ENCODE measurements around the gene PTPN21.

PTPN21 gene

DNA sequence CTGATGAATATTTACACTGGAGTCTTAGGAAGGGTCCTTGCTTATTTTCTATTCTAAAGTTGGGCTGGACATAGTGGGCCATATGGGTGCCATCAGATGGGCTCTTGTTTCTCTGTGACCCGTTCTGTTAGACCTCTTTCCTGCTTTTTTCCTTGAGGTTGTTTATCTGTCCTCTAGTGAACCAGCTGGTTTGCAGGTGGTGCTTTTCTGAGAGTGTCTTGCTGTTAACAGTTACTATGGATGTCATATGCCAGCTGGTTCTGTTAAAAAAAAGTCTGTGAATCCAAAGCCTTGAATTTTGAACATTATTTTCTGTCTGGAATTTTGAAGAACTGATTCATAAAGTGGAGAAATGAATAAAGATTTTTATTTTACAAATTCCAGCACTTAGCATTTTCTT, 37.2 kb upstream of the PTPN21 start:
- no peak for ATAC-seq
- TF ChIP-seq, protein P1, sequence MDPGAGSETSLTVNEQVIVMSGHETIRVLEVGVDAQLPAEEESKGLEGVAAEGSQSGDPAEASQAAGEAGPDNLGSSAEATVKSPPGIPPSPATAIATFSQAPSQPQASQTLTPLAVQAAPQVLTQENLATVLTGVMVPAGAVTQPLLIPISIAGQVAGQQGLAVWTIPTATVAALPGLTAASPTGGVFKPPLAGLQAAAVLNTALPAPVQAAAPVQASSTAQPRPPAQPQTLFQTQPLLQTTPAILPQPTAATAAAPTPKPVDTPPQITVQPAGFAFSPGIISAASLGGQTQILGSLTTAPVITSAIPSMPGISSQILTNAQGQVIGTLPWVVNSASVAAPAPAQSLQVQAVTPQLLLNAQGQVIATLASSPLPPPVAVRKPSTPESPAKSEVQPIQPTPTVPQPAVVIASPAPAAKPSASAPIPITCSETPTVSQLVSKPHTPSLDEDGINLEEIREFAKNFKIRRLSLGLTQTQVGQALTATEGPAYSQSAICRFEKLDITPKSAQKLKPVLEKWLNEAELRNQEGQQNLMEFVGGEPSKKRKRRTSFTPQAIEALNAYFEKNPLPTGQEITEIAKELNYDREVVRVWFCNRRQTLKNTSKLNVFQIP (CRISPR knock-in tag; IDR thresholded peaks at IDR 0.05; ENCODE audit: borderline replicate concordance, low read depth): no peak
- TF ChIP-seq BACH2 (CRISPR knock-in tag; IDR thresholded peaks at IDR 0.05; ENCODE audit: borderline replicate concordance): no peak
- no peak for TF ChIP-seq ZNF70 (CRISPR knock-in tag; IDR thresholded peaks at IDR 0.05)
- TF ChIP-seq OSR1 (CRISPR knock-in tag; IDR thresholded peaks at IDR 0.05): no peak
- TF ChIP-seq ZFP30 (CRISPR knock-in tag; IDR thresholded peaks at IDR 0.05): no peak
- no peak for TF ChIP-seq ISL1 (CRISPR knock-in tag; IDR thresholded peaks at IDR 0.05)
- no peak for TF ChIP-seq ZNF8 (CRISPR knock-in tag; IDR thresholded peaks at IDR 0.05)
- TF ChIP-seq CSDC2 (CRISPR knock-in tag; IDR thresholded peaks at IDR 0.05): no peak
- TF ChIP-seq, protein P2, sequence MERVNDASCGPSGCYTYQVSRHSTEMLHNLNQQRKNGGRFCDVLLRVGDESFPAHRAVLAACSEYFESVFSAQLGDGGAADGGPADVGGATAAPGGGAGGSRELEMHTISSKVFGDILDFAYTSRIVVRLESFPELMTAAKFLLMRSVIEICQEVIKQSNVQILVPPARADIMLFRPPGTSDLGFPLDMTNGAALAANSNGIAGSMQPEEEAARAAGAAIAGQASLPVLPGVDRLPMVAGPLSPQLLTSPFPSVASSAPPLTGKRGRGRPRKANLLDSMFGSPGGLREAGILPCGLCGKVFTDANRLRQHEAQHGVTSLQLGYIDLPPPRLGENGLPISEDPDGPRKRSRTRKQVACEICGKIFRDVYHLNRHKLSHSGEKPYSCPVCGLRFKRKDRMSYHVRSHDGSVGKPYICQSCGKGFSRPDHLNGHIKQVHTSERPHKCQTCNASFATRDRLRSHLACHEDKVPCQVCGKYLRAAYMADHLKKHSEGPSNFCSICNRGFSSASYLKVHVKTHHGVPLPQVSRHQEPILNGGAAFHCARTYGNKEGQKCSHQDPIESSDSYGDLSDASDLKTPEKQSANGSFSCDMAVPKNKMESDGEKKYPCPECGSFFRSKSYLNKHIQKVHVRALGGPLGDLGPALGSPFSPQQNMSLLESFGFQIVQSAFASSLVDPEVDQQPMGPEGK (CRISPR knock-in tag; IDR thresholded peaks at IDR 0.05; ENCODE audit: borderline replicate concordance): no peak
- TF ChIP-seq, protein P3, sequence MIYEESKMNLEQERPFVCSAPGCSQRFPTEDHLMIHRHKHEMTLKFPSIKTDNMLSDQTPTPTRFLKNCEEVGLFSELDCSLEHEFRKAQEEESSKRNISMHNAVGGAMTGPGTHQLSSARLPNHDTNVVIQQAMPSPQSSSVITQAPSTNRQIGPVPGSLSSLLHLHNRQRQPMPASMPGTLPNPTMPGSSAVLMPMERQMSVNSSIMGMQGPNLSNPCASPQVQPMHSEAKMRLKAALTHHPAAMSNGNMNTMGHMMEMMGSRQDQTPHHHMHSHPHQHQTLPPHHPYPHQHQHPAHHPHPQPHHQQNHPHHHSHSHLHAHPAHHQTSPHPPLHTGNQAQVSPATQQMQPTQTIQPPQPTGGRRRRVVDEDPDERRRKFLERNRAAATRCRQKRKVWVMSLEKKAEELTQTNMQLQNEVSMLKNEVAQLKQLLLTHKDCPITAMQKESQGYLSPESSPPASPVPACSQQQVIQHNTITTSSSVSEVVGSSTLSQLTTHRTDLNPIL (CRISPR knock-in tag; IDR thresholded peaks at IDR 0.05; ENCODE audit: low read depth): no peak
- TF ChIP-seq ESRRG (CRISPR knock-in tag; IDR thresholded peaks at IDR 0.05): no peak
- no peak for TF ChIP-seq ZNF565 (CRISPR knock-in tag; conservative IDR thresholded peaks at IDR 0.05; ENCODE audit: low read depth)

DNA sequence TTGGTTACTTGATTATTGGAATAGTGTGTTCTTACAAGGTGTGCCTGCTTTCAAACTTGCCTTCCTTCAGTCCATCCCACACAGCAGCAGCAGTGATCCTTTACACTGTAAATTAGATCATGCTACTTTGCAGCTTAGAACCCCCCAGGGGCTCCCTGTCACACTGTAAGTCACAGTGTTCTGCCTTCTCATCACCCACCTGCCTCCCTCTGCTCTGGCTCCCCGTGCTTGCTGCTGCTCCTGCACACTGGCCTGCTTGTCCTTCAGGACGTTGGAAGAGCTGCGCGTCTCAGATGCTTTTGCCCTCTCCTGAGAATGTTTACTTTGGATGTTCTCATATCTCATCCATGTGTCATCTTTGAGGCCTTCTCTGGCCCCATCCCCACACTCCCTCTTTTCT, 35.4 kb upstream of the PTPN21 start:
- no peak for ATAC-seq
- no peak for TF ChIP-seq BACH2 (CRISPR knock-in tag; IDR thresholded peaks at IDR 0.05; ENCODE audit: borderline replicate concordance)

DNA sequence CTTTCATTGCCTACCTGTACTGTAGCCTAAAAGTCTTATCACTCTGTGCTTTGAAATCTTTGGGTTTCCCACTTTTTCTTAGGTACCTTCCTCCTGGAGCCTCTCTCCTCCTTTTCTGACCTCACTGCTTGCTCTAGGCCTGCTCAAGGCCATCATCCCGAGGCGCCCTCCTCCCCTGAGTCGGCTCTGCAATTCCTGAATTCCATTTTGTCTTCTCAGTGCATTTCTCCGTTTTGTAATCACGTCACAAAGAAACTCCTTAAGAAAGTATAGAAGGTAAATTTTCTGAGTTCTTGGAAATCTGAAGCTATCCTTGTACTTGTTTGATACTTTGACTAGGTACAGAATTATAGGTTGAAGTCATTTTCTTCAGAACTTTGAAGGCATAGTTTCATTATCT, 33.3 kb upstream of the PTPN21 start:
- TF ChIP-seq ISL1 (CRISPR knock-in tag; IDR thresholded peaks at IDR 0.05) (no peak), ZFP3 (CRISPR knock-in tag; IDR thresholded peaks at IDR 0.05) (no peak), ESRRG (CRISPR knock-in tag; IDR thresholded peaks at IDR 0.05) (no peak), CSDC2 (CRISPR knock-in tag; IDR thresholded peaks at IDR 0.05) (no peak), ZNF565 (CRISPR knock-in tag; conservative IDR thresholded peaks at IDR 0.05; ENCODE audit: low read depth) (no peak), ZNF70 (CRISPR knock-in tag; IDR thresholded peaks at IDR 0.05) (no peak), PPARA (CRISPR knock-in tag; IDR thresholded peaks at IDR 0.05; ENCODE audit: borderline replicate concordance) (no peak), BACH2 (CRISPR knock-in tag; IDR thresholded peaks at IDR 0.05; ENCODE audit: borderline replicate concordance) (no peak), ZNF8 (CRISPR knock-in tag; IDR thresholded peaks at IDR 0.05) (no peak), ARNTL (CRISPR knock-in tag; IDR thresholded peaks at IDR 0.05; ENCODE audit: borderline replicate concordance, low read depth) (no peak), SNAI2 (CRISPR knock-in tag; IDR thresholded peaks at IDR 0.05) (no peak), ZFP30 (CRISPR knock-in tag; IDR thresholded peaks at IDR 0.05) (no peak), TOX (CRISPR knock-in tag; IDR thresholded peaks at IDR 0.05; ENCODE audit: borderline replicate concordance) (no peak)
- TF ChIP-seq, protein P4, sequence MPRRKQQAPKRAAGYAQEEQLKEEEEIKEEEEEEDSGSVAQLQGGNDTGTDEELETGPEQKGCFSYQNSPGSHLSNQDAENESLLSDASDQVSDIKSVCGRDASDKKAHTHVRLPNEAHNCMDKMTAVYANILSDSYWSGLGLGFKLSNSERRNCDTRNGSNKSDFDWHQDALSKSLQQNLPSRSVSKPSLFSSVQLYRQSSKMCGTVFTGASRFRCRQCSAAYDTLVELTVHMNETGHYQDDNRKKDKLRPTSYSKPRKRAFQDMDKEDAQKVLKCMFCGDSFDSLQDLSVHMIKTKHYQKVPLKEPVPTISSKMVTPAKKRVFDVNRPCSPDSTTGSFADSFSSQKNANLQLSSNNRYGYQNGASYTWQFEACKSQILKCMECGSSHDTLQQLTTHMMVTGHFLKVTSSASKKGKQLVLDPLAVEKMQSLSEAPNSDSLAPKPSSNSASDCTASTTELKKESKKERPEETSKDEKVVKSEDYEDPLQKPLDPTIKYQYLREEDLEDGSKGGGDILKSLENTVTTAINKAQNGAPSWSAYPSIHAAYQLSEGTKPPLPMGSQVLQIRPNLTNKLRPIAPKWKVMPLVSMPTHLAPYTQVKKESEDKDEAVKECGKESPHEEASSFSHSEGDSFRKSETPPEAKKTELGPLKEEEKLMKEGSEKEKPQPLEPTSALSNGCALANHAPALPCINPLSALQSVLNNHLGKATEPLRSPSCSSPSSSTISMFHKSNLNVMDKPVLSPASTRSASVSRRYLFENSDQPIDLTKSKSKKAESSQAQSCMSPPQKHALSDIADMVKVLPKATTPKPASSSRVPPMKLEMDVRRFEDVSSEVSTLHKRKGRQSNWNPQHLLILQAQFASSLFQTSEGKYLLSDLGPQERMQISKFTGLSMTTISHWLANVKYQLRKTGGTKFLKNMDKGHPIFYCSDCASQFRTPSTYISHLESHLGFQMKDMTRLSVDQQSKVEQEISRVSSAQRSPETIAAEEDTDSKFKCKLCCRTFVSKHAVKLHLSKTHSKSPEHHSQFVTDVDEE (CRISPR knock-in tag; IDR thresholded peaks at IDR 0.05): no peak
- TF ChIP-seq, protein P1 (CRISPR knock-in tag; IDR thresholded peaks at IDR 0.05; ENCODE audit: borderline replicate concordance, low read depth): no peak
- TF ChIP-seq, protein P2 (CRISPR knock-in tag; IDR thresholded peaks at IDR 0.05; ENCODE audit: borderline replicate concordance): no peak
- TF ChIP-seq, protein P5, sequence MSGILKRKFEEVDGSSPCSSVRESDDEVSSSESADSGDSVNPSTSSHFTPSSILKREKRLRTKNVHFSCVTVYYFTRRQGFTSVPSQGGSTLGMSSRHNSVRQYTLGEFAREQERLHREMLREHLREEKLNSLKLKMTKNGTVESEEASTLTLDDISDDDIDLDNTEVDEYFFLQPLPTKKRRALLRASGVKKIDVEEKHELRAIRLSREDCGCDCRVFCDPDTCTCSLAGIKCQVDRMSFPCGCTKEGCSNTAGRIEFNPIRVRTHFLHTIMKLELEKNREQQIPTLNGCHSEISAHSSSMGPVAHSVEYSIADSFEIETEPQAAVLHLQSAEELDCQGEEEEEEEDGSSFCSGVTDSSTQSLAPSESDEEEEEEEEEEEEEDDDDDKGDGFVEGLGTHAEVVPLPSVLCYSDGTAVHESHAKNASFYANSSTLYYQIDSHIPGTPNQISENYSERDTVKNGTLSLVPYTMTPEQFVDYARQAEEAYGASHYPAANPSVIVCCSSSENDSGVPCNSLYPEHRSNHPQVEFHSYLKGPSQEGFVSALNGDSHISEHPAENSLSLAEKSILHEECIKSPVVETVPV (CRISPR knock-in tag; IDR thresholded peaks at IDR 0.05): no peak
- ATAC-seq: no peak

Measured in SK-N-SH treated with all-trans-retinoic acid at 6 μM for 48 hours (cell line).